PC-9 (cell line): ENCODE measurements around the gene RIPOR3. TPM values are rescaled to one million over a fixed set of nuclear protein-coding genes. Genes with fewer than 3 reads are reported as not detected.

Experiments used
- BruUV-seq: library from RNA; stranded (reverse); fragments of 400-500 nt; replicated peaks from 2 replicates; lab custom pipeline; 2021; lab: Mats Ljungman, UMichigan
- CTCF ChIA-PET: fragments of 300-600 bp; sonication (Branson Sonifier 250); formaldehyde crosslinking; loops from one replicate; lab custom pipeline; 2022; ENCODE audit warnings: antibody characterized with exemption; lab: Charles Lee
- POLR2A ChIA-PET: fragments of 300-600 bp; sonication (Branson Sonifier 250); formaldehyde crosslinking; loops from one replicate; lab custom pipeline; 2022; ENCODE audit warnings: antibody characterized with exemption; ENCODE audit not compliant: unreplicated experiment; lab: Charles Lee
- DNase-seq, 2 experiments: peaks; one replicate each; pipeline versions ENCODE4 v3.0.0 to v3.0.0-alpha.2; 2015 to 2022; ENCODE audit warnings: mixed read lengths in 1 of 2
- H2AFZ ChIP-seq: fragments of 200-600 bp; sonication (generic); 2 replicates; pipeline ENCODE4 v1.8.1; 2017; ENCODE audit warnings: antibody characterized with exemption
- H3F3A ChIP-seq: fragments of 200-600 bp; sonication (generic); 2 replicates; pipeline ENCODE4 v1.8.1; 2017; ENCODE audit warnings: antibody characterized with exemption, mild to moderate bottlenecking, low read depth; ENCODE audit not compliant: insufficient read depth
- H3K27ac ChIP-seq: fragments of 200-600 bp; sonication (generic); 2 replicates; pipeline ENCODE4 v1.6.1; 2016; ENCODE audit warnings: mixed run types
- H3K27me3 ChIP-seq: fragments of 200-600 bp; sonication (generic); 2 replicates; pipeline ENCODE4 v1.6.1; 2016; ENCODE audit warnings: low read depth, mixed run types; ENCODE audit not compliant: insufficient read depth
- H3K36me3 ChIP-seq: fragments of 200-600 bp; sonication (generic); 2 replicates; pipeline ENCODE4 v1.6.1; 2016; ENCODE audit warnings: low read depth, mixed run types
- H3K4me1 ChIP-seq: fragments of 200-600 bp; sonication (generic); replicated peaks from 2 replicates; pipeline ENCODE4 v1.6.1; 2016; ENCODE audit warnings: mixed run types; ENCODE audit not compliant: insufficient read depth
- H3K4me2 ChIP-seq: fragments of 200-600 bp; sonication (generic); 2 replicates; pipeline ENCODE4 v1.6.1; 2017; ENCODE audit warnings: mixed run types
- H3K4me3 ChIP-seq: fragments of 200-600 bp; sonication (generic); 2 replicates; pipeline ENCODE4 v1.6.1; 2016; ENCODE audit warnings: mixed run types
- H3K79me2 ChIP-seq: fragments of 200-600 bp; sonication (generic); 2 replicates; pipeline ENCODE4 v1.6.1; 2017; ENCODE audit warnings: low read depth, mixed run types
- H3K9me2 ChIP-seq: fragments of 200-600 bp; sonication (generic); 2 replicates; pipeline ENCODE4 v1.8.1; 2017; ENCODE audit warnings: mild to moderate bottlenecking; ENCODE audit not compliant: insufficient read depth
- H3K9me3 ChIP-seq: fragments of 200-600 bp; sonication (generic); 2 replicates; pipeline ENCODE4 v1.8.1; 2016; ENCODE audit warnings: low read depth; ENCODE audit not compliant: insufficient read depth
- H4K20me1 ChIP-seq: fragments of 200-600 bp; sonication (generic); 2 replicates; pipeline ENCODE4 v1.8.1; 2017; ENCODE audit not compliant: insufficient read depth
- CTCF ChIP-seq: fragments of 200-600 bp; sonication (generic); conservative IDR thresholded peaks from 2 replicates; pipeline ENCODE4 v1.6.1; 2017; ENCODE audit warnings: mixed run types, antibody characterized with exemption, mild to moderate bottlenecking, moderate library complexity
- EZH2 ChIP-seq: fragments of 200-600 bp; sonication (generic); IDR thresholded peaks from 2 replicates; pipeline ENCODE4 v1.8.0; 2017; ENCODE audit warnings: antibody characterized with exemption, low read depth
- intact Hi-C: fragments of 100-400 bp; cut with micrococcal nuclease; formaldehyde crosslinking; loops from one replicate; pipeline ENCODE4 v1.10.0; 2022; ENCODE audit not compliant: unreplicated experiment
- total RNA-seq: library from RNA; stranded (reverse); gene quantifications from 2 replicates; pipeline ENCODE4 v1.2.3, GENCODE V29; 2021

RIPOR3 gene
- total RNA-seq, 1 experiment from 2014 or later = 6.3 TPM

GRCh38 chr20:50654904-50655303, 36.4 kb downstream of the RIPOR3 start:
- no peaks in the 10 kb centered on the region for H3K9me2 ChIP-seq
- CTCF ChIA-PET = interaction anchor here (0.7 kb wide), 1 partner anchor 12 kb away, joined by 6 read pairs; no protein-coding TSS in a partner anchor

GRCh38 chr20:50652702-50653294, 38.5 kb downstream of the RIPOR3 start:
- ChIA-PET CTCF (no interaction called here), POLR2A (interaction anchor here (0.6 kb wide), 1 partner anchor 278 kb away, joined by 4 read pairs; the partner anchor contains the start of gene ADNP)
- intact Hi-C loops = no loop called here
- DNase-seq = peak in 1 of 2 experiments; percentile 51
- Histone ChIP-seq H3K27me3 (no peaks in the 10 kb centered on the region), H3K36me3 (no peaks in the 10 kb centered on the region), H3K27ac (no peak overlapping the region), H3K79me2 (no peaks in the 10 kb centered on the region), H3K4me2 (no peak overlapping the region), H3K4me1 (peaks cover 10% of the 10 kb centered on the region), H3F3A (peaks cover 10% of the 10 kb centered on the region; the same call in 1 of the 2 replicates), H3K9me3 (no peaks in the 10 kb centered on the region), H3K9me2 (no peaks in the 10 kb centered on the region), H2AFZ (no peak overlapping the region), H4K20me1 (no peaks in the 10 kb centered on the region), H3K4me3 (no peak overlapping the region)
- BruUV-seq = no TSS peak
- TF ChIP-seq EZH2 (no peak), CTCF (no peak)

More at GRCh38 chr20:50654904-50655303, 36.4 kb downstream of the RIPOR3 start:
- POLR2A ChIA-PET = no interaction called here
- Histone ChIP-seq H3K36me3 (no peaks in the 10 kb centered on the region), H3K9me3 (no peaks in the 10 kb centered on the region), H3K27me3 (no peaks in the 10 kb centered on the region), H3K4me2 (no peak overlapping the region), H3K79me2 (0 out of 2 replicates have a peak, but pooled peaks cover 2% of the 10 kb centered on the region), H3K27ac (no peak overlapping the region), H3K4me1 (peaks cover 24% of the 10 kb centered on the region), H3F3A (peaks cover 29% of the 10 kb centered on the region), H4K20me1 (no peaks in the 10 kb centered on the region), H2AFZ (no peak overlapping the region), H3K4me3 (no peak overlapping the region)
- BruUV-seq = no TSS peak
- no peak for TF ChIP-seq EZH2
- TF ChIP-seq CTCF = no peak
- DNase-seq = no peak
- intact Hi-C loops = no loop called here

- no peak overlapping the region for H2AFZ ChIP-seq
- H3K36me3 ChIP-seq = no peaks in the 10 kb centered on the region
- H3K79me2 ChIP-seq = no peaks in the 10 kb centered on the region
- no peak overlapping the region for H3K27ac ChIP-seq
- CTCF ChIA-PET = interaction anchor here (0.8 kb wide), 1 partner anchor 16 kb away, joined by 3 read pairs; no protein-coding TSS in a partner anchor
- no peaks in the 10 kb centered on the region for H4K20me1 ChIP-seq
- no peaks in the 10 kb centered on the region for H3K9me2 ChIP-seq
- no peak overlapping the region for H3K4me3 ChIP-seq
- intact Hi-C loops = no loop called here
- H3K4me2 ChIP-seq = no peak overlapping the region
- H3K4me1 ChIP-seq = peaks cover 12% of the 10 kb centered on the region
- no peaks in the 10 kb centered on the region for H3K27me3 ChIP-seq
- H3K9me3 ChIP-seq = 0 out of 2 replicates have a peak, but pooled peaks cover under 1% of the 10 kb centered on the region
- DNase-seq = no peak
- no TSS peak for BruUV-seq
- peaks cover 14% of the 10 kb centered on the region for H3F3A ChIP-seq
- POLR2A ChIA-PET = no interaction called here
- TF ChIP-seq CTCF (no peak), EZH2 (no peak)
Observed at GRCh38 chr20:50651676-50652075, 39.7 kb downstream of the RIPOR3 start.
